Epithelial cell of esophagus (primary cell): ENCODE results near the gene LIN37.

Source experiments
- DNase-seq: peaks from one replicate; pipeline ENCODE4 v3.0.0; 2010; ENCODE audit warnings: low read depth
- H3K4me3 ChIP-seq: 2 replicates; pipeline ENCODE4 v1.5.1; 2011; ENCODE audit warnings: mild to moderate bottlenecking, low read length, control low read depth
- CTCF ChIP-seq: IDR thresholded peaks from 2 replicates; pipeline ENCODE4 v1.5.1; 2011; ENCODE audit warnings: low read depth, mild to moderate bottlenecking, low read length, control low read depth, inconsistent platforms; ENCODE audit not compliant: insufficient read depth; ENCODE audit errors: missing control alignments

LIN37 gene

GRCh38 chr19:35755550-35756376 is 7.4 kb downstream of the LIN37 start:
- peak; percentile 55 for DNase-seq
- peak overlapping the region; percentile 28 for H3K4me3 ChIP-seq
- TF ChIP-seq CTCF = no peak

GRCh38 chr19:35756377-35757230 is 8.2 kb downstream of the LIN37 start, which contains the start of gene HSPB6:
TSS of gene HSPB6 (minus strand) at chr19:35757029. CDS start at chr19:35757008, 21 bp downstream.
- H3K4me3 ChIP-seq = peak within 1 kb of the TSS; percentile 99
- no peak for TF ChIP-seq CTCF
- DNase-seq = no peak

GRCh38 chr19:35757231-35757748 is 8.9 kb downstream of the LIN37 start:
- TF ChIP-seq CTCF = no peak
- DNase-seq = no peak
- H3K4me3 ChIP-seq = peak overlapping the region; percentile 41

GRCh38 chr19:35757749-35758608 is 9.6 kb downstream of the LIN37 start, which contains the start of gene PROSER3:
TSS of gene PROSER3 (plus strand) at chr19:35758176. CDS start at chr19:35758216, 40 bp downstream.
- peak; percentile 100 for DNase-seq
- TF ChIP-seq CTCF = no peak
- peak within 1 kb of the TSS; percentile 99 for H3K4me3 ChIP-seq

- H3K4me3 ChIP-seq = no peak overlapping the region
- no peak for TF ChIP-seq CTCF
- DNase-seq = no peak
Observed at GRCh38 chr19:35759697-35760096, 11.3 kb downstream of the LIN37 start.

GRCh38 chr19:35760711-35761349 is 12.5 kb downstream of the LIN37 start:
- DNase-seq = no peak
- H3K4me3 ChIP-seq = no peak overlapping the region

More at GRCh38 chr19:35760711-35761349, 12.5 kb downstream of the LIN37 start:
- no peak for TF ChIP-seq CTCF
